Astrocyte (in vitro differentiated cells and primary cell): Measurements from ENCODE around the gene USP13.

Experiments
- EZH2 ChIP-seq: IDR thresholded peaks from 2 replicates; pipeline ENCODE4 v1.6.1; 2012; ENCODE audit warnings: mild to moderate bottlenecking, low read length, inconsistent platforms; ENCODE audit not compliant: insufficient read depth
- TF ChIP-seq, protein P1 (sequence below): IDR thresholded peaks from 2 replicates; pipeline ENCODE4 v1.5.1; 2011; ENCODE audit warnings: low read depth, mild to moderate bottlenecking, inconsistent platforms, low read length, moderate library complexity; ENCODE audit not compliant: insufficient read depth

DNA sequence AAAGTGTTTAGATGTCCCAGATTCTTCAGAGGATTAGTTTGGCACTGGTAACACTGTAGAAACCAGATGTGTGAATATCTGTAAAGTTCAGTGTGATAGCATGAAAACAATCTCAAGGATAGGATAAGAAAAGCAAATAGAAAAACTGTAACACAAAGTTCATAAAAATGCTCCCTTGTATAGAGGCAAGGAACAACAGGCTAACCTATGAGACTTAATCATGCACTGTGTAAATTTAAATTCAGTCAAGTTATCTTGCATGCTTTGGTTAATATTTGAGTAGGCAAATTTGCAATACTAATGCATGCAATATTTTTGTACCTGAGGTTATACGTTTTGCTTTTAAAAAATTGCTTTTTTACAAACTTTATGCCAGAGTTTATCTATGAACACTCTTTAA lies 144.4 kb downstream of the USP13 start:
- TF ChIP-seq, protein P1, sequence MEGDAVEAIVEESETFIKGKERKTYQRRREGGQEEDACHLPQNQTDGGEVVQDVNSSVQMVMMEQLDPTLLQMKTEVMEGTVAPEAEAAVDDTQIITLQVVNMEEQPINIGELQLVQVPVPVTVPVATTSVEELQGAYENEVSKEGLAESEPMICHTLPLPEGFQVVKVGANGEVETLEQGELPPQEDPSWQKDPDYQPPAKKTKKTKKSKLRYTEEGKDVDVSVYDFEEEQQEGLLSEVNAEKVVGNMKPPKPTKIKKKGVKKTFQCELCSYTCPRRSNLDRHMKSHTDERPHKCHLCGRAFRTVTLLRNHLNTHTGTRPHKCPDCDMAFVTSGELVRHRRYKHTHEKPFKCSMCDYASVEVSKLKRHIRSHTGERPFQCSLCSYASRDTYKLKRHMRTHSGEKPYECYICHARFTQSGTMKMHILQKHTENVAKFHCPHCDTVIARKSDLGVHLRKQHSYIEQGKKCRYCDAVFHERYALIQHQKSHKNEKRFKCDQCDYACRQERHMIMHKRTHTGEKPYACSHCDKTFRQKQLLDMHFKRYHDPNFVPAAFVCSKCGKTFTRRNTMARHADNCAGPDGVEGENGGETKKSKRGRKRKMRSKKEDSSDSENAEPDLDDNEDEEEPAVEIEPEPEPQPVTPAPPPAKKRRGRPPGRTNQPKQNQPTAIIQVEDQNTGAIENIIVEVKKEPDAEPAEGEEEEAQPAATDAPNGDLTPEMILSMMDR = no peak
- TF ChIP-seq EZH2 = no peak
